ENCODE measurements around the gene SLC36A3. TPM values are rescaled to one million over a fixed set of nuclear protein-coding genes. Genes with fewer than 3 reads are reported as not detected.

Gene SLC36A3
- total and polyA plus RNA-seq, 8 donors: not detected

GRCh38 chr5:151298063-151298855, 5.3 kb downstream of the SLC36A3 start:
- Histone ChIP-seq H3K36me3 (no peaks in the 10 kb centered on the region), H3K4me1 (peaks cover 0 to 10% of the 10 kb centered on the region in 2 donors), H3K9me3 (no peaks in the 10 kb centered on the region), H3K4me3 (no peak overlapping the region), H3K27me3 (no peaks in the 10 kb centered on the region), H3K27ac (no peak overlapping the region)
- peak in 1 of 4 donors; percentile 16 for DNase-seq
- TF ChIP-seq CTCF (IDR thresholded peaks at IDR 0.05): peak in 1 of 2 donors; percentile 15
- intact Hi-C loops (cut with DNase I): no loop called here
- ATAC-seq: peak; percentile 73

GRCh38 chr5:151296974-151297373, 6.6 kb downstream of the SLC36A3 start:
- Histone ChIP-seq H3K9me3 (no peaks in the 10 kb centered on the region), H3K36me3 (no peaks in the 10 kb centered on the region), H3K27me3 (no peaks in the 10 kb centered on the region), H3K4me3 (no peak overlapping the region), H3K27ac (no peak overlapping the region), H3K4me1 (peaks cover 0 to 10% of the 10 kb centered on the region in 2 donors)
- no peak for ATAC-seq
- intact Hi-C loops (cut with DNase I): no loop called here
- no peak for DNase-seq
- TF ChIP-seq CTCF (IDR thresholded peaks at IDR 0.05): no peak

DNA sequence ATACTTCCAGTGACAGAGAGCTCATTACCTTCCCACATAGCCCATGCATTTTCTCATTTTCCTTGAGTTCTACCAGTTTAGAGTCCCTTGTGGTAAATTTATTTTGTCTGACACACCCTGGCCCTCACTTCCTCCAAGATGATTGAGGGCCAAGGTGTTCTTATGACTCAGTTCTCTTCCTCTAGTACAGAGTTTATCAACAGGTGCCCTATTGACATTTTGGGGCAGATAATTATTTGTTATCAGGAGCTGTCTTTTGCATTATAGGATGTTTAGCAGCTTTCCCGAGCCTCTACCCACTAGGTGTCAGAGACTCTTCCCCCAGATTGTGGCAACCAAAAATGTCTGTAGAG, 7.1 kb downstream of the SLC36A3 start:
- no peak overlapping the region for H3K27ac ChIP-seq
- H3K36me3 ChIP-seq: no peaks in the 10 kb centered on the region
- no peaks in the 10 kb centered on the region for H3K27me3 ChIP-seq
- DNase-seq (no peak), ATAC-seq (no peak)
- intact Hi-C loops (cut with DNase I): no loop called here
- H3K4me3 ChIP-seq: no peak overlapping the region
- H3K4me1 ChIP-seq: peaks cover 0 to 10% of the 10 kb centered on the region in 2 donors
- no peaks in the 10 kb centered on the region for H3K9me3 ChIP-seq
- no peak for TF ChIP-seq CTCF (IDR thresholded peaks at IDR 0.05)

GRCh38 chr5:151295791-151296477, 7.6 kb downstream of the SLC36A3 start:
- DNase-seq (peak in 1 of 4 donors; percentile 10), ATAC-seq (peak; percentile 13)
- TF ChIP-seq CTCF (IDR thresholded peaks at IDR 0.05): no peak
- Histone ChIP-seq H3K9me3 (peaks cover 0 to 2% of the 10 kb centered on the region in 2 donors), H3K4me1 (peaks cover 0 to 10% of the 10 kb centered on the region in 2 donors), H3K27ac (no peak overlapping the region), H3K27me3 (no peaks in the 10 kb centered on the region), H3K36me3 (no peaks in the 10 kb centered on the region), H3K4me3 (no peak overlapping the region)
- intact Hi-C loops (cut with DNase I): no loop called here

DNA sequence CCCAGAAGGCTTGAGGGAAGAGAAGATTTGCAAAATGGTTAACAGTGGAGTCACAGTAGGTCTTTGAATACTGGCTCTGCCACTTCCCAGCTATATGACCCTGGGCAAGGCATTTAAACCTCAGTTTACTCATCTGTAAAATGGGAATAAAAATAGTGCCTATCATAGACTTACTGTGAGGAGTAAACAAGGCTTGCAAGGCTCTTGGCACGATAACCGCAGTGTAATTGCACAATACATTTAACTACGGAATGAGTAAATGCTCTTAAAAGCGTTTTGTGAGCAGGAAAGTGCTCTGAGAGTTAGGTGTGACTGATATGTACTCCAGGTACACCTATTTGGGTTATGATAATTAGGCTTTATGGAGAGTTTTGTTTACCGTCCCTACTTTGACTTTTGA, 8.4 kb downstream of the SLC36A3 start:
- H3K4me1 ChIP-seq: peaks cover 0 to 10% of the 10 kb centered on the region in 2 donors
- H3K4me3 ChIP-seq: no peak overlapping the region
- no peak for TF ChIP-seq CTCF (IDR thresholded peaks at IDR 0.05)
- H3K36me3 ChIP-seq: no peaks in the 10 kb centered on the region
- intact Hi-C loops (cut with DNase I): no loop called here
- peaks cover 0 to 4% of the 10 kb centered on the region in 2 donors for H3K9me3 ChIP-seq
- H3K27ac ChIP-seq: no peak overlapping the region
- ATAC-seq (peak; percentile 82), DNase-seq (peak in 1 of 4 donors; percentile 10)
- no peaks in the 10 kb centered on the region for H3K27me3 ChIP-seq

Measured in left lung (tissue), 10 donors.